Smooth muscle cell (in vitro differentiated cells): ENCODE results near the gene PGAP1. TPM values are rescaled to one million over a fixed set of nuclear protein-coding genes. Genes with fewer than 3 reads are reported as not detected.
A peak's percentile ranks its signal among the peaks of the same experiment; 100 is the strongest.
"Not testable (repeated sequence)": the region's sequence is repeated elsewhere in the genome, so short reads cannot be mapped to it uniquely, and the experiment has no call there.

Experiments
- DNase-seq: peaks from one replicate; lab custom pipeline; 2025; ENCODE audit not compliant: unreplicated experiment; lab: John Stamatoyannopoulos, UW
- H2AFZ ChIP-seq: fragments of 200-600 bp; sonication (generic); 2 replicates; pipeline ENCODE4 v1.6.0; 2016; ENCODE audit warnings: antibody characterized with exemption, low read depth, mild to moderate bottlenecking
- H3F3A ChIP-seq: fragments of 200-600 bp; sonication (generic); 2 replicates; pipeline ENCODE4 v1.6.0; 2017; ENCODE audit warnings: antibody characterized with exemption, low read depth
- H3K27ac ChIP-seq: fragments of 200-600 bp; sonication (generic); 2 replicates; pipeline ENCODE4 v1.5.1; 2016; ENCODE audit warnings: low read depth, mild to moderate bottlenecking
- H3K27me3 ChIP-seq: fragments of 200-600 bp; sonication (generic); 2 replicates; pipeline ENCODE4 v1.6.1; 2016; ENCODE audit warnings: low read depth, mild to moderate bottlenecking
- H3K36me3 ChIP-seq: fragments of 200-600 bp; sonication (generic); 2 replicates; pipeline ENCODE4 v1.5.1; 2016; ENCODE audit warnings: low read depth
- H3K4me1 ChIP-seq: fragments of 200-600 bp; sonication (generic); 2 replicates; pipeline ENCODE4 v1.5.1; 2016; ENCODE audit warnings: low read depth
- H3K4me2 ChIP-seq: fragments of 200-600 bp; sonication (generic); 2 replicates; pipeline ENCODE4 v1.6.0; 2016; ENCODE audit warnings: mild to moderate bottlenecking
- H3K4me3 ChIP-seq: fragments of 200-600 bp; sonication (generic); 2 replicates; pipeline ENCODE4 v1.5.1; 2016; ENCODE audit warnings: mild to moderate bottlenecking
- H3K79me2 ChIP-seq: fragments of 200-600 bp; sonication (generic); 2 replicates; pipeline ENCODE4 v1.6.0; 2016; ENCODE audit warnings: low read depth, mild to moderate bottlenecking
- H3K9ac ChIP-seq: fragments of 200-600 bp; sonication (generic); 2 replicates; pipeline ENCODE4 v1.6.0; 2016; ENCODE audit warnings: low read depth
- H3K9me3 ChIP-seq: fragments of 200-600 bp; sonication (generic); replicated peaks from 2 replicates; pipeline ENCODE4 v1.5.1; 2016; ENCODE audit warnings: low read depth
- H4K20me1 ChIP-seq: fragments of 200-600 bp; sonication (generic); 2 replicates; pipeline ENCODE4 v1.6.0; 2016; ENCODE audit warnings: low read depth
- CTCF ChIP-seq: fragments of 200-600 bp; sonication (generic); IDR thresholded peaks from 2 replicates; pipeline ENCODE4 v1.5.1; 2017; ENCODE audit warnings: borderline replicate concordance, mild to moderate bottlenecking, antibody characterized with exemption; ENCODE audit not compliant: insufficient read depth, poor library complexity, severe bottlenecking
- WGBS: methylation state at CpG from one replicate; pipeline ENCODE4 v1.1.7; 2016; ENCODE audit warnings: low lambda C conversion rate; 5-methylcytosine and 5-hydroxymethylcytosine counted together
- polyA plus RNA-seq: library from polyadenylated mRNA; unstranded; fragments of >200 nt; fragmentation: Nextera tagmentation; extraction: Ambion mirVana; gene quantifications from 2 replicates; pipeline ENCODE4 v1.2.1, GENCODE V29; 2016
- total RNA-seq: library from RNA; depleted of rRNA; stranded (reverse); fragments of >200 nt; gene quantifications from 2 replicates; pipeline ENCODE4 v1.2.3, GENCODE V29; 2014

The PGAP1 gene
- total and polyA plus RNA-seq, 2 experiments from 2014 or later, result 1.8 to 30.5 TPM

DNA sequence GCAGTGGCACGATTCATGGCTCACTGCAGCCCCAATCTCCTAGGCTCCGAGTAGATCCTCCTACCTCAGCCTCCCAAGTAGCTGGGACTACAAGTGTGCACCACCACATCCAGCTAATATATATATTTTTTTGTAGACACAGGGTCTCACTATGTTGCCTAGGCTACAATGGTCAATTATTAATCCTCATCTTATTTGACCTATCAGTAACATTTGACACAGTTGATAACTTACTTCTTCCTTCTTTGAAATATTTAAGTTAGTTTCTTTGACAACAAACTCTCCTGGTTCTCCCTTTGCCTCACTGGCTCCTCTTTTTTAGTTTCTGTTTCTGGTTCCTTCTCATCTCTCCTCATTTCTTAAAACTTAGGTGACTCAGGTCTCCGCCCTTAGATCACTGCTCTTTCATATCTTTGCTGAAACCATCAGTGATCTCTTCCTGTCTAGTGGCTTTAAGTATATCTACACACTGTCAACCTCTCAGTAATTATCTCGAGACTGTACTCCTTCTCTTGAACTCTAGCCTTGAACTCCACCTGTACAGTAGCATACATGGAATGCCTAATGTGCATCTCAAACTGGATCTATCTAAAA, 11.5 kb downstream of the PGAP1 start:
- DNase-seq, result no peak
- Histone ChIP-seq H3K4me1 (no peaks in the 10 kb centered on the region), H3F3A (no peaks in the 10 kb centered on the region), H3K27me3 (no peaks in the 10 kb centered on the region), H2AFZ (no peak overlapping the region), H3K27ac (no peak overlapping the region), H3K79me2 (peaks cover 5% of the 10 kb centered on the region), H3K4me2 (no peak overlapping the region), H4K20me1 (no peaks in the 10 kb centered on the region), H3K4me3 (no peak overlapping the region), H3K36me3 (peaks cover 22% of the 10 kb centered on the region), H3K9ac (no peak overlapping the region), H3K9me3 (no peaks in the 10 kb centered on the region)
- TF ChIP-seq CTCF, result no peak
- 98% methylated on average over 4 of the region's 4 CpGs for WGBS

GRCh38 chr2:196913691-196914090, 12.8 kb downstream of the PGAP1 start:
- no peak for DNase-seq
- Histone ChIP-seq H3K27me3 (no peaks in the 10 kb centered on the region), H3K9me3 (no peaks in the 10 kb centered on the region), H3K27ac (no peak overlapping the region), H3K4me1 (no peaks in the 10 kb centered on the region), H3K79me2 (no peaks in the 10 kb centered on the region), H3F3A (no peaks in the 10 kb centered on the region), H4K20me1 (no peaks in the 10 kb centered on the region), H3K4me3 (no peak overlapping the region), H3K4me2 (no peak overlapping the region), H3K36me3 (peaks cover 19% of the 10 kb centered on the region), H2AFZ (no peak overlapping the region), H3K9ac (no peak overlapping the region)
- TF ChIP-seq CTCF, result no peak
- WGBS, result 93% methylated on average over 1 of the region's 1 CpG

DNA sequence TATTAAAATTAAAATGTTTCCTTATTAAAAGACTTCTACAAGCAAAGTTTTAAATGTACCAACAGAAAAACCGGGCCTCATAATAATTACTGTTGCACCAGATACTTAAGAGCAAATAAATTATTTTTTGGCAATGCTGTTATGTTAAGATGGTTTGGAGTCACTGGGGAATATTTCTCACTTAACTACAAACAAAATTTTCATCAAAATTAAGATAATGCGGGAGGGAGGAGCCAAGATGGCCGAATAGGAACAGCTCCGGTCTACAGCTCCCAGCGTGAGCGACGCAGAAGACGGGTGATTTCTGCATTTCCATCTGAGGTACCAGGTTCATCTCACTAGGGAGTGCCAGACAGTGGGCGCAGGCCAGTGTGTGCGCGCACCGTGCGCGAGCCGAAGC, 21.1 kb downstream of the PGAP1 start:
- H4K20me1 ChIP-seq, H3K9ac ChIP-seq, H3K27me3 ChIP-seq, H3F3A ChIP-seq, H3K79me2 ChIP-seq, H2AFZ ChIP-seq, DNase-seq, H3K36me3 ChIP-seq, H3K27ac ChIP-seq, H3K9me3 ChIP-seq, H3K4me1 ChIP-seq: not testable (repeated sequence)
- Histone ChIP-seq H3K4me2 (peak overlapping the region; percentile 57), H3K4me3 (peak overlapping the region; percentile 44)
- 51% methylated on average over 8 of the region's 15 CpGs for WGBS

GRCh38 chr2:196902828-196903227, 23.7 kb downstream of the PGAP1 start:
- Histone ChIP-seq H3K36me3 (peaks cover 9% of the 10 kb centered on the region), H3K27ac (no peak overlapping the region), H2AFZ (no peak overlapping the region), H3K4me1 (peaks cover 7% of the 10 kb centered on the region), H4K20me1 (no peaks in the 10 kb centered on the region), H3K27me3 (no peaks in the 10 kb centered on the region), H3K4me2 (no peak overlapping the region), H3K4me3 (no peak overlapping the region), H3K9me3 (no peaks in the 10 kb centered on the region), H3F3A (no peaks in the 10 kb centered on the region), H3K79me2 (peaks cover 3% of the 10 kb centered on the region), H3K9ac (no peak overlapping the region)
- no peak for TF ChIP-seq CTCF
- WGBS, result 94% methylated on average over 3 of the region's 3 CpGs
- DNase-seq, result no peak
